PC-9 (cell line): Measurements from ENCODE around the gene BCL11A. TPM values are rescaled to one million over a fixed set of nuclear protein-coding genes. Genes with fewer than 3 reads are reported as not detected.

ENCODE experiments used
- BruUV-seq: library from RNA; stranded (reverse); fragments of 400-500 nt; replicated peaks from 2 replicates; lab custom pipeline; 2021; lab: Mats Ljungman, UMichigan
- CTCF ChIA-PET: fragments of 300-600 bp; sonication (Branson Sonifier 250); formaldehyde crosslinking; loops from one replicate; lab custom pipeline; 2022; ENCODE audit warnings: antibody characterized with exemption; lab: Charles Lee
- POLR2A ChIA-PET: fragments of 300-600 bp; sonication (Branson Sonifier 250); formaldehyde crosslinking; loops from one replicate; lab custom pipeline; 2022; ENCODE audit warnings: antibody characterized with exemption; ENCODE audit not compliant: unreplicated experiment; lab: Charles Lee
- DNase-seq, 2 experiments: peaks; one replicate each; pipeline versions ENCODE4 v3.0.0 to v3.0.0-alpha.2; 2015 to 2022; ENCODE audit warnings: mixed read lengths in 1 of 2
- H2AFZ ChIP-seq: fragments of 200-600 bp; sonication (generic); 2 replicates; pipeline ENCODE4 v1.8.1; 2017; ENCODE audit warnings: antibody characterized with exemption
- H3F3A ChIP-seq: fragments of 200-600 bp; sonication (generic); 2 replicates; pipeline ENCODE4 v1.8.1; 2017; ENCODE audit warnings: antibody characterized with exemption, mild to moderate bottlenecking, low read depth; ENCODE audit not compliant: insufficient read depth
- H3K27ac ChIP-seq: fragments of 200-600 bp; sonication (generic); 2 replicates; pipeline ENCODE4 v1.6.1; 2016; ENCODE audit warnings: mixed run types
- H3K27me3 ChIP-seq: fragments of 200-600 bp; sonication (generic); 2 replicates; pipeline ENCODE4 v1.6.1; 2016; ENCODE audit warnings: low read depth, mixed run types; ENCODE audit not compliant: insufficient read depth
- H3K36me3 ChIP-seq: fragments of 200-600 bp; sonication (generic); 2 replicates; pipeline ENCODE4 v1.6.1; 2016; ENCODE audit warnings: low read depth, mixed run types
- H3K4me1 ChIP-seq: fragments of 200-600 bp; sonication (generic); replicated peaks from 2 replicates; pipeline ENCODE4 v1.6.1; 2016; ENCODE audit warnings: mixed run types; ENCODE audit not compliant: insufficient read depth
- H3K4me2 ChIP-seq: fragments of 200-600 bp; sonication (generic); 2 replicates; pipeline ENCODE4 v1.6.1; 2017; ENCODE audit warnings: mixed run types
- H3K4me3 ChIP-seq: fragments of 200-600 bp; sonication (generic); 2 replicates; pipeline ENCODE4 v1.6.1; 2016; ENCODE audit warnings: mixed run types
- H3K79me2 ChIP-seq: fragments of 200-600 bp; sonication (generic); 2 replicates; pipeline ENCODE4 v1.6.1; 2017; ENCODE audit warnings: low read depth, mixed run types
- H3K9me2 ChIP-seq: fragments of 200-600 bp; sonication (generic); 2 replicates; pipeline ENCODE4 v1.8.1; 2017; ENCODE audit warnings: mild to moderate bottlenecking; ENCODE audit not compliant: insufficient read depth
- H3K9me3 ChIP-seq: fragments of 200-600 bp; sonication (generic); 2 replicates; pipeline ENCODE4 v1.8.1; 2016; ENCODE audit warnings: low read depth; ENCODE audit not compliant: insufficient read depth
- H4K20me1 ChIP-seq: fragments of 200-600 bp; sonication (generic); 2 replicates; pipeline ENCODE4 v1.8.1; 2017; ENCODE audit not compliant: insufficient read depth
- CTCF ChIP-seq: fragments of 200-600 bp; sonication (generic); conservative IDR thresholded peaks from 2 replicates; pipeline ENCODE4 v1.6.1; 2017; ENCODE audit warnings: mixed run types, antibody characterized with exemption, mild to moderate bottlenecking, moderate library complexity
- EZH2 ChIP-seq: fragments of 200-600 bp; sonication (generic); IDR thresholded peaks from 2 replicates; pipeline ENCODE4 v1.8.0; 2017; ENCODE audit warnings: antibody characterized with exemption, low read depth
- intact Hi-C: fragments of 100-400 bp; cut with micrococcal nuclease; formaldehyde crosslinking; loops from one replicate; pipeline ENCODE4 v1.10.0; 2022; ENCODE audit not compliant: unreplicated experiment
- total RNA-seq: library from RNA; stranded (reverse); gene quantifications from 2 replicates; pipeline ENCODE4 v1.2.3, GENCODE V29; 2021

BCL11A gene
- total RNA-seq, 1 experiment from 2014 or later, result not detected

GRCh38 chr2:60473546-60473945 lies 79.9 kb downstream of the BCL11A start:
- no peak overlapping the region for H3K4me2 ChIP-seq
- no peaks in the 10 kb centered on the region for H3F3A ChIP-seq
- H3K9me2 ChIP-seq, result no peaks in the 10 kb centered on the region
- H3K36me3 ChIP-seq, result no peaks in the 10 kb centered on the region
- TF ChIP-seq CTCF, result no peak
- no peaks in the 10 kb centered on the region for H3K79me2 ChIP-seq
- DNase-seq, result no peak
- no peak overlapping the region for H3K4me3 ChIP-seq
- ChIA-PET POLR2A (no interaction called here), CTCF (no interaction called here)
- H3K27me3 ChIP-seq, result peaks cover 86% of the 10 kb centered on the region
- no peak overlapping the region for H3K27ac ChIP-seq
- no peaks in the 10 kb centered on the region for H3K9me3 ChIP-seq
- intact Hi-C loops, result no loop called here
- H4K20me1 ChIP-seq, result no peaks in the 10 kb centered on the region
- no TSS peak for BruUV-seq
- H2AFZ ChIP-seq, result no peak overlapping the region
- H3K4me1 ChIP-seq, result no peaks in the 10 kb centered on the region

GRCh38 chr2:60472663-60473289 lies 80.7 kb downstream of the BCL11A start:
- no peaks in the 10 kb centered on the region for H3K9me2 ChIP-seq
- CTCF ChIA-PET, result no interaction called here
- peaks cover 79% of the 10 kb centered on the region for H3K27me3 ChIP-seq
- no TSS peak for BruUV-seq
- TF ChIP-seq CTCF (no peak), EZH2 (no peak)
- no peaks in the 10 kb centered on the region for H3F3A ChIP-seq
- no peak overlapping the region for H2AFZ ChIP-seq
- DNase-seq, result no peak
- H3K36me3 ChIP-seq, result no peaks in the 10 kb centered on the region
- H3K4me1 ChIP-seq, result no peaks in the 10 kb centered on the region
- POLR2A ChIA-PET, result interaction anchor here (0.7 kb wide), 1 partner anchor 45 kb away, joined by 4 read pairs; no protein-coding TSS in a partner anchor
- intact Hi-C loops, result no loop called here
- H3K9me3 ChIP-seq, result no peaks in the 10 kb centered on the region
- H3K79me2 ChIP-seq, result no peaks in the 10 kb centered on the region
- H3K27ac ChIP-seq, result no peak overlapping the region
- H3K4me2 ChIP-seq, result no peak overlapping the region
- no peak overlapping the region for H3K4me3 ChIP-seq
- H4K20me1 ChIP-seq, result no peaks in the 10 kb centered on the region

- H3K36me3 ChIP-seq, result no peaks in the 10 kb centered on the region
- H3F3A ChIP-seq, result no peaks in the 10 kb centered on the region
- no peak overlapping the region for H2AFZ ChIP-seq
- H3K79me2 ChIP-seq, result no peaks in the 10 kb centered on the region
- no peak overlapping the region for H3K4me3 ChIP-seq
- H3K4me2 ChIP-seq, result no peak overlapping the region
- ChIA-PET CTCF (no interaction called here), POLR2A (interaction anchor here (0.7 kb wide), 1 partner anchor 46 kb away, joined by 4 read pairs; no protein-coding TSS in a partner anchor)
- intact Hi-C loops, result no loop called here
- H3K27ac ChIP-seq, result no peak overlapping the region
- H3K9me2 ChIP-seq, result no peaks in the 10 kb centered on the region
- peaks cover 71% of the 10 kb centered on the region for H3K27me3 ChIP-seq
- no peak for TF ChIP-seq EZH2
- no peak for TF ChIP-seq CTCF
- DNase-seq, result no peak
- no peaks in the 10 kb centered on the region for H4K20me1 ChIP-seq
- H3K4me1 ChIP-seq, result no peaks in the 10 kb centered on the region
- H3K9me3 ChIP-seq, result no peaks in the 10 kb centered on the region
- BruUV-seq, result no TSS peak
Measured at GRCh38 chr2:60472041-60472440, 81.4 kb downstream of the BCL11A start.
